Measurements from ENCODE around the gene PBRM1. TPM values are rescaled to one million over a fixed set of nuclear protein-coding genes. Genes with fewer than 3 reads are reported as not detected.

The PBRM1 gene
- total and polyA plus RNA-seq, 3 donors from 2014 or later: 28.9 to 109 (median 99.8) TPM

- H3K36me3 ChIP-seq (ENCODE audit: low read depth, missing control alignments): no peaks in the 10 kb centered on the region
- no peak overlapping the region for H3K27ac ChIP-seq
- DNase-seq: no peak
- TF ChIP-seq POLR2A (IDR thresholded peaks at IDR 0.05) (no peak), CTCF (IDR thresholded peaks at IDR 0.05) (no peak)
- WGBS, 2 donors: 77 to 79% methylated on average over 2 of the region's 2 CpGs
- H3K9me3 ChIP-seq: no peaks in the 10 kb centered on the region
- H3K4me1 ChIP-seq: peaks cover 17% of the 10 kb centered on the region
- H3K4me3 ChIP-seq: no peak overlapping the region
- intact Hi-C loops (cut with DNase I; ENCODE audit: low total_unique reads): no loop called here
- H3K27me3 ChIP-seq: no peaks in the 10 kb centered on the region
Measured at GRCh38 chr3:52547143-52547542, 138.6 kb downstream of the PBRM1 start.

GRCh38 chr3:52546111-52546901 lies 139.4 kb downstream of the PBRM1 start:
- Histone ChIP-seq H3K36me3 (ENCODE audit: low read depth, missing control alignments) (no peaks in the 10 kb centered on the region), H3K27ac (no peak overlapping the region), H3K9me3 (no peaks in the 10 kb centered on the region), H3K27me3 (no peaks in the 10 kb centered on the region), H3K4me1 (peaks cover 12% of the 10 kb centered on the region), H3K4me3 (no peak overlapping the region)
- WGBS, 2 donors: 77 to 78% methylated on average over 3 of the region's 3 CpGs
- no peak for DNase-seq
- intact Hi-C loops (cut with DNase I; ENCODE audit: low total_unique reads): no loop called here
- TF ChIP-seq CTCF (IDR thresholded peaks at IDR 0.05): no peak
- TF ChIP-seq POLR2A (IDR thresholded peaks at IDR 0.05): no peak

- Histone ChIP-seq H3K36me3 (ENCODE audit: low read depth, missing control alignments) (no peaks in the 10 kb centered on the region), H3K4me1 (peaks cover 4% of the 10 kb centered on the region), H3K9me3 (no peaks in the 10 kb centered on the region), H3K27ac (no peak overlapping the region), H3K27me3 (no peaks in the 10 kb centered on the region), H3K4me3 (no peak overlapping the region)
- DNase-seq: no peak
- TF ChIP-seq POLR2A (IDR thresholded peaks at IDR 0.05) (no peak), CTCF (IDR thresholded peaks at IDR 0.05) (no peak)
- 86% methylated on average over 4 of the region's 4 CpGs for WGBS, 2 donors
- intact Hi-C loops (cut with DNase I; ENCODE audit: low total_unique reads): no loop called here
Measured at GRCh38 chr3:52544937-52545336, 140.8 kb downstream of the PBRM1 start.

- Histone ChIP-seq H3K9me3 (no peaks in the 10 kb centered on the region), H3K27ac (no peak overlapping the region), H3K4me3 (no peak overlapping the region), H3K27me3 (no peaks in the 10 kb centered on the region), H3K4me1 (peaks cover 24% of the 10 kb centered on the region), H3K36me3 (ENCODE audit: low read depth, missing control alignments) (no peaks in the 10 kb centered on the region)
- WGBS, 2 donors: 80 to 81% methylated on average over 2 of the region's 2 CpGs
- TF ChIP-seq POLR2A (IDR thresholded peaks at IDR 0.05) (no peak), CTCF (IDR thresholded peaks at IDR 0.05) (no peak)
- DNase-seq: no peak
- intact Hi-C loops (cut with DNase I; ENCODE audit: low total_unique reads): no loop called here
Measured at GRCh38 chr3:52541050-52541449, 144.7 kb downstream of the PBRM1 start.
